Kidney tubule cell (primary cell): ENCODE data around the gene TADA2B.
"Not testable (repeated sequence)": the region's sequence is repeated elsewhere in the genome, so short reads cannot be mapped to it uniquely, and the experiment has no call there.

Source experiments
- DNase-seq: peaks from one replicate; pipeline ENCODE4 v3.0.0-alpha.2; 2018; ENCODE audit warnings: low spot score

TADA2B gene

GRCh38 chr4:7083597-7084563 lies 40.7 kb downstream of the TADA2B start:
- DNase-seq, result no peak

- DNase-seq, result not testable (repeated sequence)
Measured at GRCh38 chr4:7084564-7084961, 41.4 kb downstream of the TADA2B start.

GRCh38 chr4:7086384-7086783 lies 43.2 kb downstream of the TADA2B start:
- no peak for DNase-seq

- no peak for DNase-seq
Measured at GRCh38 chr4:7087036-7087435, 43.9 kb downstream of the TADA2B start.

GRCh38 chr4:7089213-7089986 lies 46.2 kb downstream of the TADA2B start:
- no peak for DNase-seq

DNA sequence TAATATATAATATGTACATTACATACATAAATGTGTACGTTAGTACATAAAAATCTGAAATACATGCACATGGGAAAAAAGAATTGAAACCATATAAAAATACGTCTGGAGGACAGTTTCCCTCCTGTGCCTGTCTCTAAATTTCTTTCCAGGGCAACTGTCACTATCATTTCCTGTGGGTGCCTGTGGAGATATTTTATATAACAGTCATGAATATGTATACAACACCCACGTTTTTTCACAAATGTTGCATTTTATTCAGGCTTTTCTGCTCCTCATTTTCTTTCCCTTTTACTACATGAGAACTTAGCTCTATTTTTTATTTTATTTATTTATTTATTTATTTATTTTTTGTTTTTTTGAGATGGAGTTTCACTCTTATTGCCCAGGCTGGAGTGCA lies 48.9 kb downstream of the TADA2B start:
- DNase-seq, result no peak

DNA sequence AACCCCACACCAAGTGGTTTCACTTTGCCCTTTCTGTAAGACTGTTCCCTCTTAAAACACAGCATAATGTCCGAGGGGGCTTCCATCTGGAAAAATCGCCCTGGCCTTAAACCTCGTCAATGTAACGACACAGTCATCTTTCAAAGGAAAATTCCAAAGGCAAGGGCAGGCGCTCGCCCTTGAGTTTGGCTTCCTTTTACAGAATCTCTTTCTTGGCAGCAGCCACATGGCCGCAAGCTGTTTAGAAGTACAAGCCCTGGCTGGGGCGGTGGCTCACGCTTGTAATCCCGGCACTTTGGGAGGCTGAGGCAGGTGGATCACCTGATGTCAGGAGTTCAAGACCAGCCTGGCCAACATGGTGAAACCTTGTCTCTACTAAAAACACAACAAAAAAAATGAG lies 51.7 kb downstream of the TADA2B start:
- no peak for DNase-seq

- no peak for DNase-seq
Measured at GRCh38 chr4:7095611-7096155, 52.5 kb downstream of the TADA2B start.

- no peak for DNase-seq
Measured at GRCh38 chr4:7096236-7096635, 53.1 kb downstream of the TADA2B start.

GRCh38 chr4:7101692-7102515 lies 58.7 kb downstream of the TADA2B start:
- DNase-seq, result peak; percentile 68

DNA sequence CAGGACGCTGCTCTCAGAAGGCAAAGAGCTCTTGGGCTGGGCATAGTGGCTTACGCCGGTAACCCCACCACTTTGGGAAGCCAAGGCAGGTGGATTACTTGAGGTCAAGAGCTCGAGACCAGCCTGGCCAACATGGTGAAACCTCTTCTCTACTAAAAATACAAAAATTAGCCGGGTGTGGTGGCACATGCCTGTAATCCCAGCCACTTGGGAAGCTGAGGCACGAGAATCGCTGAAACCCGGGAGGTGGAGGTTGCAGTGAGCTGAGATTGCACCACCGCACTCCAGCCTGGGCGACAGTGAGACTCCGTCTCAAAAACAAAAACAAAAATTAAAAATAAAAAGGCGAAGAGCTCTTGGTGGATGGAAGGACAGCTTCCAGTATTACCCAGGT lies 59.3 kb downstream of the TADA2B start:
- DNase-seq, result not testable (repeated sequence)

GRCh38 chr4:7103031-7103606 lies 59.9 kb downstream of the TADA2B start:
- peak; percentile 79 for DNase-seq

- no peak for DNase-seq
Measured at GRCh38 chr4:7103607-7104365, 60.6 kb downstream of the TADA2B start.

DNA sequence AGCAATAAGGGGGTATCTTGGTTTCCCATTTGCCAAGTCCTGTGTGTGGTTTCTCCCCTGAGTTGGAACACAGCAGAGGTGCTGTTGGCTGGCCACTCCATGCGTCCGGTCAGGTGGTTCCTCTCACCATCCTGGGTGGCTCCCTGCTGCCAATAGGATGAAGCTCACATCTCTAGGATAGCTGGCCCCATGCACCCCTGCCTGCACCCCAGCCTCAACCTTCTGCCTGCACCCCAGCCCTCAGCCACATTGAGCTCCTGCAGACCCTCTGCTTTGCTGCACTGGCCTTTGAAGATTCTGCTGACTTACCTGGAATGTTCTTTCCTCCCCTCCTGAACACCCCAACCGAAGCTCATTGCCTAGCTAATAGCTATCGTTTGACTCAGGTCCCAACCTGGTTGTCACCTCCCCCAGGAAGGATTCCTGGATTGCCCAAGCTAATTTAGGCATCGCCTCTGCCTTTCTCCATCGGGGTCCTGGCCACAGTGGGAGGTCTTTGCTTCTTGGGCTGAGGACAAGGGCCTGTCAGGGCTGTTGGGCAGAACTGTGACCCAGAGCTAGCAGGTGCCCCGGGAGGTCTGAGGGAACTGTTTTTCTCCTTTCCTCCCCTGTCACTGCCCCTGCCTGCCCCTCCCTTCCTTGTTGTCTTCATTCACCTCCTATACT lies 61.3 kb downstream of the TADA2B start:
- no peak for DNase-seq

GRCh38 chr4:7105276-7105675 lies 62.1 kb downstream of the TADA2B start:
- DNase-seq, result peak; percentile 34

GRCh38 chr4:7107166-7107905 lies 64.2 kb downstream of the TADA2B start:
- DNase-seq, result no peak
